HG03095 (cell line): ENCODE data around the gene KLHL8.
"Not testable (repeated sequence)": the region's sequence is repeated elsewhere in the genome, so short reads cannot be mapped to it uniquely, and the experiment has no call there.

ENCODE experiments used
- ATAC-seq: cut with Tn5 transposase; IDR thresholded peaks from one replicate; pipeline ENCODE4 v1.9.1; 2021; ENCODE audit warnings: moderate library complexity; ENCODE audit not compliant: unreplicated experiment

Gene KLHL8

DNA sequence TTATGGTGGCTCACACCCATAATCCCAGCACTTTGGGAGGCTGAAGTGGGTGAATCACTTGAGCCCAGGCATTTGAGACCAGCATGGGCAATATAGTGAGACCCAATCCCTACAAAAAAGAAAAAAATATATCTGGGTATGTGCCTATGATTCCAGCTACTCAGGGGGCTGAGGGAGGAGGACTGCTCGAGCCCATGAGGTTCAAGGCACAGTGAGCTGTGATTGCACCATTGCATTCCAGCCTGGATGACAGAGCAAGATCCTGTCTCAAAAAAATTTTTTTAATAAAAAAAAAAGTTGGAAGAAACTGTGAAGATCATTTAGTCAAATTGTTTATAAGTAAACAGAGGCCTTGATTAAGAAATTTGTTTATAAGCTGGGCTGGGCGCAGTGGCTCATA lies 39.7 kb downstream of the KLHL8 start:
- ATAC-seq = no peak

DNA sequence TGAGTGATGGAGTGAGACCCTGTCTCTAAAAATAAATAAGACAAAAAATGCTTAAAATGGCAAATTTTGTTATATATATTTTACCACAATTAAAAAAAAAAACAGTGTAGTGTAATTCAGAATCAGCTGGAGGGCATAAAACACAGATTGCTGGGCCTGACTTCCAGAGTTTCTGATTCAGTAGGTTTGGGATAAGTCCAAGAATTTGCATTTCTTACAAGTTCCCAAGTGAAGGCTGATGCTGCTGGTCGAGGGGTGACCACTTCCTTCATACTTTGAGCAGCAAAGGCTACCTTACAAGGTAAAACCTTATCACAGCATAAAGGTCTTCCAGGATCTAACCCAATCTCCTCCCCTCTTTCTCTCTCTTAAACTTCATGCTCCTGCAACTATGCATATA lies 40.7 kb downstream of the KLHL8 start:
- ATAC-seq = no peak

DNA sequence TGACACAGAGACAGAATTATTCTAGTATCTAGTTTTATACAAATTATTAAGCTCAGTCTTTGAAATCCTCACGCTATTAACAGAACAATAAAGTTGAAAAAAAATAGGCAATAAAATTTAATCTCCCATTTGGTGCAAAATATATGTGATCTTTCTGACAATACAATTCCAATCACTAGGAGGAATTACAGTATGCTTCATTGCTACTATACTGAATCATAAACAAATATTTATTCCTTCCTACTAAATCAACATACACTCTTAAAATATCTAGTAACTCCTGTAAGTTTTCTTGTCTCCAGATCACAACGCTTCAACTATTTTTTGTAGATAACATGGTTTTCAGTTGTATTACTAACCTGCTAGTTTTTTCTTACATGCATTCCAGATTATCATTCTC lies 45.7 kb downstream of the KLHL8 start:
- ATAC-seq = no peak

DNA sequence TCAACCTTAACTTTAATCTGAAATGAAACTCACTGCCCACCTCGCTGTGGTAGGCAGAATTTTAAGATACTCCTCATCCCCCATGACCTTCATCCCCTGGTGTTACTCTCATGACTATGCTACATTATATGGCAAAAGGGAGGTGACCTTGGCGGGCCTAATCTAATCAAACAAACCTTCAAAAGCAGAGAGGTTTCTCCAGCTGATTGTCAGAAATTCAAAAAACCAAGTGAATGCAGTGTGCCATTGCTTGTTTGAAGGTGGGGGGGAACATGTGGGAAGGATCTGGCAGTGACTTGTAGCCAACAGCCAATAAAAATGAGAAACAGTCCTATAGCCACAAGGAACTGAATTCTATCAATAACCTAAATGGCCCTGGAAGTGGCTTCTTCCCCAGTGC lies 48.5 kb downstream of the KLHL8 start:
- no peak for ATAC-seq

DNA sequence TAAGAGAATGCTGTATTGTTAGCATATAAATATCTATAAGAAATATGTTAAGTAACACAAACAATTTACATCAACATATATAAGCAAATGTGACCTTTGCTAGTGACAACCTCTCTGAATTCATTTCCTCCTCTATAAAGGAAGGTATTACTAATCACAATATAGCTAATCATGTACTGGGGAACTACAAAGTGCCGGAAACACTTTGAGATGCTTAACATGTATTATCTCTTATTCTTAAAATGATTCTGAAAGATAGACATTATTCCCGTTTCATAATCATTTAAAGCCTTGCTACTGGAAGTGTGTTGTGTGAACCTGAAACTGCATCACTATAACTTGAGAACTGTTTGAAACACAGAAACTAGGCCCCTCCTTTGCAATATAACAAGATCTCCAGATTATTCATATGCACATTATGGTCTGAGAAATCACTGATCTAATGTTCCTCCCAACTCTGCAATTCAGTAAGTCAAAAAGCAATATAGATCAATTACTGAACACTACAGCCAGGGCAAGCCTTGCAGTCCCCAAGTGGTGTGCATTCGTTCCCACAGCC lies 54.0 kb downstream of the KLHL8 start:
- ATAC-seq = no peak

- ATAC-seq = no peak
Observed at GRCh38 chr4:87165892-87166291, 54.5 kb downstream of the KLHL8 start.

GRCh38 chr4:87153078-87153870 lies 67.1 kb downstream of the KLHL8 start:
- ATAC-seq = no peak

DNA sequence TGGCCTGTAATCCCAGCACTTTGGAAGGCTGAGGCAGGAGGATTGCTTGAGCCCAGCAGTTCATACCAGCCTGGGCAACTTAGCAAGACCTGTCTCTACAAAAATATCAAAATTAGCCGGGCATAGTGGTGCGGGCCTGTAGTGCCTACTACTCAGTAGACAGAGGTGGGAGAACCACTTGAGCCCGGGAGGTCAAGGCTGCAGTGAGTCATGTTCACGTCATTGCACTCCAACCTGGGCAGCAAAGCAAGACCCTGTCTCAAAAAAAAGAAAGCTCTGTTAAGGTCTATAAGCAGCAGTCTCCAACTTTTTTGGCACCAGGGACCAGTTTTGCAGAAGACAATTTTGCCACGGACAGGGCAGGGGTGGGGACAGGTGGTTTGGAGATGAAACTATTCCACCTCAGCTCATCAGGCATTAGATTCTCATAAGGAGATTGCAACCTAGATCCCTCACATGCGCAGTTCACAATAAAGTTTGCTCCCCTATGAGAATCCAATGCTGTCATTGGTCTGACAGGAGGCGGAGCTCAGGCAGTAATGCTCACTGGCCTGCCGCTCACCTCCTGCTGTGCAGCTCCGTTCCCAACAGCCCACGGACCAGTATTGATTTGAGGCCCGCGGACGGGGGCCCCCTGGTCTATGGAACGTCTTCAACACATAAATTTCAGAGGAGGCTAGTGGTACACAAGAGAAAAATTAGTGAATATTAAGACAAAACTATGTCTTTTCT lies 67.9 kb downstream of the KLHL8 start:
- ATAC-seq = no peak

- no peak for ATAC-seq
Observed at GRCh38 chr4:87151730-87152129, 68.7 kb downstream of the KLHL8 start.

- ATAC-seq = peak; percentile 62
Observed at GRCh38 chr4:87150498-87151261, 69.7 kb downstream of the KLHL8 start.

DNA sequence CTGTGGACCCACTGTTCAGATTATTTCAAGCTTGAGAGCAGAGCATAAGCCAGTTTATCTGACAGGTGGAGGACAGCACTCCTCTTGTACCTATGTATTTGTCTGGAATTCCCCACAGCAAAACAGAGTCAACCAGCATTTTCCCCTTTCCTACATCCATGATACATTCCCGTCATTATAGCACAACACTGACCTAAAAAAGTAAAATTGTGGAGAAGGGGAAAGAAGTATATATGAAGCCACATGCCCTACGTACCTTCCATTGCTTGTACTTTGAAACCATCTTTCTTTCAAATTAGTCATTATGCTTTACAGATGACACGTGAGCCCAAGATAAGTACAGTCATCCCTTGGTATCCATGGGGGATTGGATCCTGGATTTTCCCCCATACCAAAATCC lies 73.3 kb downstream of the KLHL8 start:
- ATAC-seq = no peak

DNA sequence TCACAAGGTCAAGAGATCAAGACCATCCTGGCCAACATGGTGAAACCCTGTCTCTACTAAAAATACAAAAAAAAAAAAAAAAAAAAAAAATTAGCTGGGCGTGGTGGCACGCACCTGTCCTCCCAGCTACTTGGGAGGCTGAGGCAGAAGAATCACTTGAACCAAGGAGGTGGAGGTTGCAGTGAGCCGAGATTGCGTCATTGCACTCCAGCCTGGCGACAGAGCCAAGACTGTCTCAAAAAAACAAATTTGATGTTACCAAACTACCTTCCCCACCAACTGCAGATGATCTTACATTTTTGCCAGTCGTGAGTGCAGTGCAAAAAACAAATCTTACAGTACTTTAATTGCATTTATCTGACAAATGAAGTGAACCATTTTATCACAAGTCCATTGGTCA lies 74.5 kb downstream of the KLHL8 start:
- not testable (repeated sequence) for ATAC-seq

DNA sequence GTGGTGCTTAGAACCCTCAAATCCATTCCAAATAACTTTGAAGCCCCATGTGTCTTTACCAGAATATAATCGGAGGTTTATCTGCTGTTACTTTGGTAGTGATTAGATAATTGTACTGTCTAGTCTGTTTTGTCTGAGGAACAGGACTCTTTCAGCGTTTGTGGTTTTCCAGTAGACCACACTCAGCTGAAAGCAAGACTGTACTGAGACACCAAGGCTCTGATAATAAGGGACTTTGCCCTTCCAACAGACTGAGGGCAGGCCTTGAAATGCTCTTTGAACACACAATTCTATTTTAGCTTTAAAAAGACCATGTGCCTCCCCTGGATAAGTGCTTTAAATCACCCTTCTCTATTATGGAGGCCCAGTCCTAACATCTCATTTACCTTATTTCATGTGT lies 76.1 kb downstream of the KLHL8 start:
- ATAC-seq = no peak

DNA sequence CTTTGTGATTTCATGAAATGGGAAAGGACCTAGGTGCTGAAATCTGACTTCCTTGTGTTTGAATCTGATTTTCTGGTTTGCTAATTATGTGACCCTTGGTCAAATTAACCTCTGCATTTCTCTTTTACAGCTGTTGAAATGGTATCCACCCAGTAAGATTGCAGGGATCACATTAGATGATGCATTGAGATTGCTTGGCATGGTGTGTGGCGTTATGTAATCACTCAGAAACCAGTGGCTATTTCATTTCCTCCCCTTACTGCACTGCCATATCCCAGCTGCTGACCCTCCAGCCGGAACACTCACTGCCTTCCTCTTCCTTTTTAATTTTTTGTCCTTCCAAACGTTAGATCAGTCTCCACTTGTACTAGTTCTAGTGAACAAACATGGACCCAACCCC lies 79.0 kb downstream of the KLHL8 start:
- ATAC-seq = no peak

DNA sequence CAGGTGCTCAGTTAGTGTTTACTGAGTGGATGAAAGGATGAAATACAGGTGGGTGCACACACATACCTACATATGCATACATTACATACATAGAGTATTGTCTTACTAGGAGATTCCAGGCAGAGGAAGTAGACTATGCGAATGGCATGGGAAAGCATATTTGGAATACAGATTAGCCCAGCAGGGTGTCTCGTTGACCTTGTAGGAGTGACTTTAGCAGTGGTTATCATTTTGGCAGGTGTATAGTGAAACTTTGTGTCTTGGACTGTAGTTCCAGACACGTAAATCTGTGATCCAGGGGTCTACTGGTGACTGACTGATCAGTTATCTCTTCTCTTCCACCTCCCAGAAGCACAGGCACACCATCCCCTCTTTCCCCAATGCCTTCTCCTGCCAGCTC lies 86.3 kb downstream of the KLHL8 start:
- ATAC-seq = no peak

GRCh38 chr4:87133183-87133582 lies 87.2 kb downstream of the KLHL8 start:
- no peak for ATAC-seq

GRCh38 chr4:87132035-87132434 lies 88.4 kb downstream of the KLHL8 start:
- ATAC-seq = no peak

- ATAC-seq = no peak
Observed at GRCh38 chr4:87130985-87131703, 89.3 kb downstream of the KLHL8 start.

- ATAC-seq = no peak
Observed at GRCh38 chr4:87129681-87130080, 90.7 kb downstream of the KLHL8 start.

DNA sequence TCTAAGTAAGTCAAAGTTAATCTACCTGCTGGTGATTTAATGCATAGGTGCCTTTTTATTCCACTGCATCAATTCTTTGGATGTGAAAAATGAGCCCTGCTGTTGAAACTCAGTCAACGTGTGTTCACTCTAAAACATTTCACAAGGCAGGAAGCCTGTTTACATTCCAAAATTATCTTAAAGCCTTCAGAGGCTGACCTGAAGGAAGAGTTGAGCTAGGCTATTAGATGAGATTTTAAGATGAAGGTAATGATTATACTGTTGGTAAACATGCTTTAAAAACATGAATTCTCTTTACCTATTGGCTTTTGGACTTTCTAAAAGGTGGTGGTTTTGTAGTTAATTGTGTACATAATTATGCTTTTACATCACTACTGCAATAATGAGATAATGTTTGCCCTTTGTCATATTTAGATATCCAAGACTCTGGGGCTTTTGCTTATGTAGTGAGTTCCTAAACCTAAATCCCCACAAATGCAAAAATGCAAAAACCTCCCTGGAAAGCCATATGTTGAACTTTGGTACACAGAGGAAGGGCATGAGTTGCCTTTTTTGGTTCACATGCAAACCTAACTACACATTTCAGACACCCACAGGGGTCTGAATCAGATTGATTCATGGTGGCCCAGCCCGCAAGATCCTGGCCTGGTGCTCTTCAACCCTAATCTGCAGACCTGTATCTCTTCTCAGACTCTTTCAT lies 92.3 kb downstream of the KLHL8 start:
- no peak for ATAC-seq
